Transverse colon (tissue), 3 donors: ENCODE results near the gene AFP.

Experiments
- EP300 ChIP-seq: sonication (generic); formaldehyde crosslinking; IDR thresholded peaks from one replicate; pipeline ENCODE4 v1.6.1; 2017; ENCODE audit warnings: antibody characterized with exemption, low read depth
- TF ChIP-seq, protein P1 (sequence below), 5 experiments: fragments of 200-600 bp in 3 of 5; fragments of 450-650 bp in 2 of 5; sonication (generic) in 3 of 5; IDR thresholded peaks; 1 replicate in 2 of 5; 2 replicates in 3 of 5; pipeline ENCODE4 v1.5.1; 2016 to 2017; ENCODE audit warnings: antibody characterized with exemption in 5 of 5, inconsistent platforms in 3 of 5, mild to moderate bottlenecking in 2 of 5, moderate library complexity in 1 of 5

DNA sequence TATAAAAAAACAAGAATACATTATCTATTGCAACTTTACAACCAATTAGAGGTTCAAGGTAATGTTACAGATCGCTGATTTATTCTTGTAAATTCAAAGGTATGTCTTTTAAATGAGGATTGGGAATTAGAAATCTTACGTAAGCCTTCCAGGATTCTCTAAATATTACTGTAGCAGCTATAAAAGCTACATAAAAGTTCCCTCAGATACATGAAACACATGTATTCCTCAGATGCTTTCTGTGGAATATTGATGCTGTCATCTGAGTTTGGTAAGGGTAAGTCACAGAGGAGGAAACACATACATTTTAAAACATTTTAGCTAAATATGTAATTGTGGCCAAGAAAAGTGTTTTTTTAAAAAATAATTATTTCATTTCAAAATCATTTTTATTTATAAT, 3.4 kb downstream of the AFP start:
- TF ChIP-seq, protein P1, sequence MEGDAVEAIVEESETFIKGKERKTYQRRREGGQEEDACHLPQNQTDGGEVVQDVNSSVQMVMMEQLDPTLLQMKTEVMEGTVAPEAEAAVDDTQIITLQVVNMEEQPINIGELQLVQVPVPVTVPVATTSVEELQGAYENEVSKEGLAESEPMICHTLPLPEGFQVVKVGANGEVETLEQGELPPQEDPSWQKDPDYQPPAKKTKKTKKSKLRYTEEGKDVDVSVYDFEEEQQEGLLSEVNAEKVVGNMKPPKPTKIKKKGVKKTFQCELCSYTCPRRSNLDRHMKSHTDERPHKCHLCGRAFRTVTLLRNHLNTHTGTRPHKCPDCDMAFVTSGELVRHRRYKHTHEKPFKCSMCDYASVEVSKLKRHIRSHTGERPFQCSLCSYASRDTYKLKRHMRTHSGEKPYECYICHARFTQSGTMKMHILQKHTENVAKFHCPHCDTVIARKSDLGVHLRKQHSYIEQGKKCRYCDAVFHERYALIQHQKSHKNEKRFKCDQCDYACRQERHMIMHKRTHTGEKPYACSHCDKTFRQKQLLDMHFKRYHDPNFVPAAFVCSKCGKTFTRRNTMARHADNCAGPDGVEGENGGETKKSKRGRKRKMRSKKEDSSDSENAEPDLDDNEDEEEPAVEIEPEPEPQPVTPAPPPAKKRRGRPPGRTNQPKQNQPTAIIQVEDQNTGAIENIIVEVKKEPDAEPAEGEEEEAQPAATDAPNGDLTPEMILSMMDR (IDR thresholded peaks at IDR 0.05): no peak
- TF ChIP-seq EP300: no peak
